ENCODE data around the gene PSD4. TPM values are rescaled to one million over a fixed set of nuclear protein-coding genes. Genes with fewer than 3 reads are reported as not detected.

The PSD4 gene
- total and polyA plus RNA-seq, 5 donors from 2014 or later = 18.1 to 124 (median 22.7) TPM

DNA sequence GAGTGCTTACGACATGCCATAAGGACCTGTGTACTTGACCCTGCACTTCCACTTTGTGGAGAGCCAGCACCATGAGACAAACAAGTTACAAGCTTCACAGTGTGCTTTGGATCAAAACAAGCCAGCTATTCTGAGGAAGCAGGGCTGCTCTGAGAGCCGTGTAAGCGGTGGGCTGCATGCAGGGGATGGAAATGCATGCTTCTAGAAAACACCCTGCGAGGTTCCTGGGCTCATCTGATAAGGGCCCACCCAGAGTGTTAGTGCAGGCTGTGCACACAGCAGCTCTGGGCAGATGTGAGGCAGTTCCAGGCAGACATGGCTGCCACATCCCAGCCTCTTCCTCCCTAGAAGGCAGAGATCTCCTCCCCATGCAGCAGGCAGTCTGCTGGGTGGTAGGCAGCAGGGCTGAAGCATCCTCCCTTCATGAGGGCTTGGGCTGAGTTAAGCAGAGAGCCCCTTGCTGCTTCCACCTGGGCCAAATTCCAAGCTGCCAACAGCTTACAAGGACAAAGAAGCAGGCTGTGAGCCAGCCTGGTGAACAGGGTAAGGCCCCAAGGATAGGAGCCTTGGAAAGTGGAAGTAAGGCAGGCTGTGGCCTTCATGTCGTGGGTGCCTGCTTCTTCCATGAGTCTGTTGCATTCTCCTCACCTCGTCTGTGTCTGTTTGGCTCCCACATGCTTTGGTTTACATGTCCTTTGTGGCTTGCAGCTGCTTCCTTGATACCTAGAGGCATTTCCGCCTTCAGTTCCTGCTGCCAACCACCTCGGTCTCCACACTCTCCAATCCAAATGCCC, 7.7 kb downstream of the PSD4 start:
- H3K4me1 ChIP-seq (ENCODE audit: control insufficient read depth, insufficient read depth, low read length, poor library complexity, severe bottlenecking) = peaks cover 100% of the 10 kb centered on the region
- Mint-ChIP-seq H3K27ac (peak overlapping the region; percentile 88 to 96 (median 95)), H3K4me1 (peaks cover 15 to 97% (median 80%) of the 10 kb centered on the region in 4 donors), H3K9me3 (no peaks in the 10 kb centered on the region), H3K36me3 (peaks cover 38% of the 10 kb centered on the region), H3K4me3 (peak overlapping the region; percentile 73 to 92 (median 81)), H3K27me3 (no peaks in the 10 kb centered on the region)
- H3K9me3 ChIP-seq (ENCODE audit: control insufficient read depth in 2 of 2, low read length in 2 of 2) = no peaks in the 10 kb centered on the region
- DNase-seq (peak in 1 of 3 donors; percentile 45), ATAC-seq (ENCODE audit: low read depth in 2 of 2) (peak in 1 of 2 donors; percentile 12)
- peak overlapping the region; percentile 24 for H3K4me3 ChIP-seq (ENCODE audit: low read depth, low read length)
- H3K27ac ChIP-seq (ENCODE audit: insufficient read depth, low read length, poor library complexity, severe bottlenecking) = peak overlapping the region; percentile 42
- H3K36me3 ChIP-seq (ENCODE audit: control insufficient read depth, insufficient read depth, low read length) = peaks cover 65% of the 10 kb centered on the region
- no peaks in the 10 kb centered on the region for H3K27me3 ChIP-seq (ENCODE audit: control insufficient read depth, insufficient read depth, low read length)

- Histone ChIP-seq H3K36me3 (ENCODE audit: control insufficient read depth, insufficient read depth, low read length) (peaks cover 74% of the 10 kb centered on the region), H3K27ac (ENCODE audit: insufficient read depth, low read length, poor library complexity, severe bottlenecking) (no peak overlapping the region), H3K4me1 (ENCODE audit: control insufficient read depth, insufficient read depth, low read length, poor library complexity, severe bottlenecking) (peaks cover 94% of the 10 kb centered on the region), H3K4me3 (ENCODE audit: low read depth, low read length) (no peak overlapping the region), H3K9me3 (ENCODE audit: control insufficient read depth in 2 of 2, low read length in 2 of 2) (no peaks in the 10 kb centered on the region), H3K27me3 (ENCODE audit: control insufficient read depth, insufficient read depth, low read length) (no peaks in the 10 kb centered on the region)
- ATAC-seq (ENCODE audit: low read depth in 2 of 2) (no peak), DNase-seq (no peak)
- H3K36me3 Mint-ChIP-seq = peaks cover 31% of the 10 kb centered on the region
- H3K4me3 Mint-ChIP-seq = peak overlapping the region in 1 of 4 donors; percentile 85
- H3K9me3 Mint-ChIP-seq = no peaks in the 10 kb centered on the region
- no peaks in the 10 kb centered on the region for H3K27me3 Mint-ChIP-seq
- H3K4me1 Mint-ChIP-seq = peaks cover 14 to 94% (median 76%) of the 10 kb centered on the region in 4 donors
- peak overlapping the region in 1 of 3 donors; percentile 95 for H3K27ac Mint-ChIP-seq
These were observed 8.9 kb downstream of the PSD4 start for GRCh38 chr2:113182471-113183260.

DNA sequence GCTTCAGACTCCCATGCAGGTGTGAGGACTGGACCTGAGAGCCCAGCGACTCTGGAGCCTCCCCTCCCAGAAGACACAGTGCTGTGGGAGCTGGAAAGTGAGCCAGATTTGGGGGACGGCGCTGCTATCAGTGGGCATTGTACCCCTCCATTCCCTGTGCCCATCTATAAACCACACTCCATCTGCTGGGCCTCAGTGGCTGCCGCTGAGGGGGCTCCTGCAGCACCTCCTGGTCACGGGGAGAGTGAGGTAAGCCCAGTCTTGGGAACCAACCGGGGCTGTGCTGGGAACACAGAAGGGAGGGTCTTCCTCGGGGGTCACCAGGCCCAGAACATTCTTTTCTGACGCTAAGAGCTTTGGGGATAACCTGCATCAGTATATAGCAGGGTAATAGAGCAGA, 9.5 kb downstream of the PSD4 start:
- Mint-ChIP-seq H3K9me3 (no peaks in the 10 kb centered on the region), H3K27ac (peak overlapping the region; percentile 63 to 95 (median 89)), H3K27me3 (no peaks in the 10 kb centered on the region), H3K4me3 (peak overlapping the region in 3 of 4 donors; percentile 33 to 67 (median 36)), H3K36me3 (peaks cover 34% of the 10 kb centered on the region), H3K4me1 (peaks cover 17 to 93% (median 76%) of the 10 kb centered on the region in 4 donors)
- Histone ChIP-seq H3K4me3 (ENCODE audit: low read depth, low read length) (no peak overlapping the region), H3K27ac (ENCODE audit: insufficient read depth, low read length, poor library complexity, severe bottlenecking) (no peak overlapping the region), H3K9me3 (ENCODE audit: control insufficient read depth in 2 of 2, low read length in 2 of 2) (no peaks in the 10 kb centered on the region), H3K4me1 (ENCODE audit: control insufficient read depth, insufficient read depth, low read length, poor library complexity, severe bottlenecking) (peaks cover 90% of the 10 kb centered on the region), H3K27me3 (ENCODE audit: control insufficient read depth, insufficient read depth, low read length) (no peaks in the 10 kb centered on the region), H3K36me3 (ENCODE audit: control insufficient read depth, insufficient read depth, low read length) (peaks cover 77% of the 10 kb centered on the region)
- ATAC-seq (ENCODE audit: low read depth in 2 of 2) (no peak), DNase-seq (no peak)

- no peak for DNase-seq
- no peak overlapping the region for H3K4me3 ChIP-seq (ENCODE audit: low read depth, low read length)
- no peak for ATAC-seq (ENCODE audit: low read depth in 2 of 2)
- peaks cover 34% of the 10 kb centered on the region for H3K36me3 Mint-ChIP-seq
- H3K27ac ChIP-seq (ENCODE audit: insufficient read depth, low read length, poor library complexity, severe bottlenecking) = no peak overlapping the region
- H3K27me3 ChIP-seq (ENCODE audit: control insufficient read depth, insufficient read depth, low read length) = no peaks in the 10 kb centered on the region
- peaks cover 86% of the 10 kb centered on the region for H3K4me1 ChIP-seq (ENCODE audit: control insufficient read depth, insufficient read depth, low read length, poor library complexity, severe bottlenecking)
- H3K27ac Mint-ChIP-seq = peak overlapping the region; percentile 63 to 95 (median 89)
- H3K4me1 Mint-ChIP-seq = peaks cover 17 to 89% (median 72%) of the 10 kb centered on the region in 4 donors
- H3K9me3 ChIP-seq (ENCODE audit: control insufficient read depth in 2 of 2, low read length in 2 of 2) = no peaks in the 10 kb centered on the region
- peak overlapping the region; percentile 25 to 67 (median 34) for H3K4me3 Mint-ChIP-seq
- peaks cover 75% of the 10 kb centered on the region for H3K36me3 ChIP-seq (ENCODE audit: control insufficient read depth, insufficient read depth, low read length)
- H3K27me3 Mint-ChIP-seq = no peaks in the 10 kb centered on the region
- no peaks in the 10 kb centered on the region for H3K9me3 Mint-ChIP-seq
These were observed 9.9 kb downstream of the PSD4 start for GRCh38 chr2:113183703-113184102.

DNA sequence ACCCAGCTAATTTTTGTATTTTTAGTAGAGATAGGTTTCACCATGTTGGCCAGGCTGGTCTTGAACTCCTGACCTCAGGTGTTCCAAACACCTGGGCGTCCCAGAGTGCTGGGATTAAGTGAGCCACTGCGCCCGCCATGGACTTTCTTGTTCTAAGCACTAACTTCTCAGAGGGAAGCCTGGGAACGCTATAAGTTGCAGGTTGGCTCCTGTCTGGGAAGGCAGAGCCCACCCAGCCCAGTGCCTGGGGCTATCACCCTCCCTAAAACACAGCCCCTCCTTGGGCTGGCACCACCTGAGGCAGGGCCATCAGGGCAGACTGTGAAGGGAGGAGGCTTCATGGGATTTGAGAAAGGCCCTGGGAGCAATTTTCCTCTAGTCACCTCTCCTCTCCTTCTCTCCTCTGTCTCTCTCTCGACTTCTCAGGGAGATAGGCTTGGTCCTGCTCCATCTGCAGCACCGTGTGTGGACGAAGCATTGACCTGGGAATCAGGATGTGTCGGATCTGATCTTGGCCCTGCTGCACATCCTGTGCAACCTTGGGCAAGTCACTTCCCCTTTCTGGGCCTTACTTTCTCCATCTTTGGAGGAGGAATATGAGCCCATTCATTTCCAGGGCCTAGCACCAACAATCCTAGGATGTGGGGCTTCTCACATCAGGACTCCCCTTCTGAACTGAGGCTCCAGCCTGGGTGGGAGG, 10.9 kb downstream of the PSD4 start:
- peaks cover 81% of the 10 kb centered on the region for H3K4me1 ChIP-seq (ENCODE audit: control insufficient read depth, insufficient read depth, low read length, poor library complexity, severe bottlenecking)
- no peak overlapping the region for H3K4me3 ChIP-seq (ENCODE audit: low read depth, low read length)
- no peaks in the 10 kb centered on the region for H3K9me3 Mint-ChIP-seq
- no peaks in the 10 kb centered on the region for H3K27me3 ChIP-seq (ENCODE audit: control insufficient read depth, insufficient read depth, low read length)
- H3K9me3 ChIP-seq (ENCODE audit: control insufficient read depth in 2 of 2, low read length in 2 of 2) = no peaks in the 10 kb centered on the region
- H3K27ac Mint-ChIP-seq = peak overlapping the region; percentile 58 to 86 (median 84)
- H3K36me3 ChIP-seq (ENCODE audit: control insufficient read depth, insufficient read depth, low read length) = peaks cover 73% of the 10 kb centered on the region
- H3K27ac ChIP-seq (ENCODE audit: insufficient read depth, low read length, poor library complexity, severe bottlenecking) = peak overlapping the region; percentile 26
- H3K27me3 Mint-ChIP-seq = no peaks in the 10 kb centered on the region
- no peak for DNase-seq
- peak overlapping the region in 2 of 4 donors; percentile 52 to 68 for H3K4me3 Mint-ChIP-seq
- ATAC-seq (ENCODE audit: low read depth in 2 of 2) = no peak
- peaks cover 20 to 88% (median 71%) of the 10 kb centered on the region in 4 donors for H3K4me1 Mint-ChIP-seq
- H3K36me3 Mint-ChIP-seq = peaks cover 29% of the 10 kb centered on the region

- H3K4me1 Mint-ChIP-seq = peaks cover 29 to 87% (median 67%) of the 10 kb centered on the region in 4 donors
- Histone ChIP-seq H3K27me3 (ENCODE audit: control insufficient read depth, insufficient read depth, low read length) (no peaks in the 10 kb centered on the region), H3K9me3 (ENCODE audit: control insufficient read depth in 2 of 2, low read length in 2 of 2) (no peaks in the 10 kb centered on the region), H3K36me3 (ENCODE audit: control insufficient read depth, insufficient read depth, low read length) (peaks cover 78% of the 10 kb centered on the region), H3K4me1 (ENCODE audit: control insufficient read depth, insufficient read depth, low read length, poor library complexity, severe bottlenecking) (peaks cover 69% of the 10 kb centered on the region), H3K4me3 (ENCODE audit: low read depth, low read length) (no peak overlapping the region), H3K27ac (ENCODE audit: insufficient read depth, low read length, poor library complexity, severe bottlenecking) (no peak overlapping the region)
- ATAC-seq (ENCODE audit: low read depth in 2 of 2) (no peak), DNase-seq (no peak)
- H3K4me3 Mint-ChIP-seq = peak overlapping the region in 3 of 4 donors; percentile 3 to 67 (median 66)
- H3K27ac Mint-ChIP-seq = peak overlapping the region; percentile 56 to 88 (median 59)
- H3K27me3 Mint-ChIP-seq = no peaks in the 10 kb centered on the region
- H3K9me3 Mint-ChIP-seq = no peaks in the 10 kb centered on the region
- H3K36me3 Mint-ChIP-seq = peaks cover 30% of the 10 kb centered on the region
These were observed 12.1 kb downstream of the PSD4 start for GRCh38 chr2:113185664-113186432.

DNA sequence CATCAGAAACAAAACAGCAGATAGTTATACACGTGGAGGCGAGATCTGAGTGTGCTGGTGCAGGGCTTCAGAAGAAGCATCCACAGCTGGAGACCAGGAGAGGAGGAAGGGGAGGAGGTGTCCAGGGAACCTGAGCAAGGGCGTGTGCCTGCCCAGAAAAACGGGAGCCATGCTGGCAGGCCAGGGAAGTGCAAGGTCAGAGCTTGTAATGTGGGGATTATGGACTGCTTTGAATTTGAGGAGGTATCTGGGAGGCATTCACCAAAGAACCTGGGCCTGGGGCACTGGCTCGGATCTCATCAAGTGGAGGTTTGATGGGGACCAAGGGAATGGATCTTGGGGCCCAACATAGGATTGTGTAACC, 12.6 kb downstream of the PSD4 start:
- no peaks in the 10 kb centered on the region for H3K9me3 Mint-ChIP-seq
- H3K4me3 Mint-ChIP-seq = peak overlapping the region in 3 of 4 donors; percentile 3 to 66 (median 21)
- H3K36me3 Mint-ChIP-seq = peaks cover 25% of the 10 kb centered on the region
- H3K4me1 Mint-ChIP-seq = peaks cover 29 to 87% (median 61%) of the 10 kb centered on the region in 4 donors
- Histone ChIP-seq H3K4me1 (ENCODE audit: control insufficient read depth, insufficient read depth, low read length, poor library complexity, severe bottlenecking) (peaks cover 64% of the 10 kb centered on the region), H3K27ac (ENCODE audit: insufficient read depth, low read length, poor library complexity, severe bottlenecking) (no peak overlapping the region), H3K9me3 (ENCODE audit: control insufficient read depth in 2 of 2, low read length in 2 of 2) (no peaks in the 10 kb centered on the region), H3K4me3 (ENCODE audit: low read depth, low read length) (no peak overlapping the region), H3K27me3 (ENCODE audit: control insufficient read depth, insufficient read depth, low read length) (no peaks in the 10 kb centered on the region), H3K36me3 (ENCODE audit: control insufficient read depth, insufficient read depth, low read length) (peaks cover 81% of the 10 kb centered on the region)
- H3K27me3 Mint-ChIP-seq = no peaks in the 10 kb centered on the region
- ATAC-seq (ENCODE audit: low read depth in 2 of 2) (no peak), DNase-seq (no peak)
- H3K27ac Mint-ChIP-seq = peak overlapping the region; percentile 56 to 88 (median 57)
